HG03457 (cell line): Measurements from ENCODE around the gene HDDC3.
A peak's percentile ranks its signal among the peaks of the same experiment; 100 is the strongest.
"Not testable (repeated sequence)": the region's sequence is repeated elsewhere in the genome, so short reads cannot be mapped to it uniquely, and the experiment has no call there.

Experiments used
- ATAC-seq: cut with Tn5 transposase; IDR thresholded peaks from one replicate; pipeline ENCODE4 v1.9.1; 2021; ENCODE audit warnings: moderate number of reproducible peaks; ENCODE audit not compliant: unreplicated experiment

HDDC3 gene

GRCh38 chr15:90930861-90931574 lies 1.3 kb downstream of the HDDC3 start:
- no peak for ATAC-seq

DNA sequence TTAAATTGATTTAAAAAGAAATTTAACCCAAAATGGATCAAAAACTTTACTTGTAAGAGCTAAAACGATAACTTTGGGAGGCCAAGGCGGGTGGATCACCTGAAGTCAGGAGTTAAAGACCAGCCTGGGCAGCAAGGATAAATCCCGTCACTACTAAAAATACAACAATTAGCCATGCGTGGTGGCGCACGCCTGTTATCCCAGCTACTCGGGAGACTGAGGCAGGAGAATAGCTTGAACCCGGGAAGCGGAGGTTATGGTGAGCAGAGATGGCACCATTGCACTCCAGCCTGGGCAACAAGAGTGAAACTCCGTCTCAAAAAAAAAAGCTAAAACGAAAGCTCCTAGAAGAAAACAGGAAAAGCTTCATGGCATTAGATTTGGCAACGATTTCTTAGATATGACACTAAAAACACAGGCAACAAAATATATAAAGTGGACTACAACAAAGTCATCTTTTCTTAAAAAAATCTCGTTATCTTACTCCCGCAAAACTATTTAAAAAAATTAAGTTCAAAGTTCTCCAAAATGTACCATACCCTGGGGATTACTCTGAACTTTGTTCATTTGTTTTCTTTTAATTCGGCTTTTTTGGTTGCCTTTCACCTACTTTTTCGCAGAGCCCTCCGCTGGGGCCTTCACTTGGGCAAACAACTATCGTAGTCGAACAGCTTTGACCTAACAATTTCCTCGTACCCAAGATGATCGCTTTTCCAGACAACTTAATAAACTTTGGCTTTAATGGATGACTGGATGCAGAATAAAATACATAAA lies 2.9 kb downstream of the HDDC3 start:
- ATAC-seq = no peak

GRCh38 chr15:90928106-90928505 lies 4.2 kb downstream of the HDDC3 start:
- ATAC-seq = not testable (repeated sequence)

- ATAC-seq = not testable (repeated sequence)
These were observed 5.6 kb downstream of the HDDC3 start for GRCh38 chr15:90926766-90927165.

- peak; percentile 67 for ATAC-seq
These were observed 8.0 kb downstream of the HDDC3 start for GRCh38 chr15:90924375-90924774.

GRCh38 chr15:90922712-90923322 lies 9.5 kb downstream of the HDDC3 start:
- ATAC-seq = not testable (repeated sequence)

DNA sequence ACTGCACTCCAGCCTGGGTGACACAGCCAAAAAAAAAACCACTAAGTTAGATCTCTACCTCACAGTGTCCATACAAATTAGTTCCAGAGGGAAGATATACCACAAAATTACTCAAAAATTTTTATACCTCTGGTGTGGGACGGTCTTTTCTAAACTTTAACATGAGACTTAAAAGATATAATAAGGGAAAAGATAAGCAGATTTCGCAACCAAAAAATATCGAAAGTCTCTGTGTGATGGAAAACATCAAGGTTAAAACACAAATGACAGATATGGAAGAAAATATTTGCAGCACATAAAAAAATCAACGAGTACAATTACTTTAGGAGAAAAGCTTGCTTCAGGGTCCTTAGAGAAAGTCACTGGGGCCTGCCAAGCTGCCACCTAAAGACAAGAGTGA lies 10.5 kb downstream of the HDDC3 start:
- ATAC-seq = no peak

GRCh38 chr15:90918835-90919234 lies 13.5 kb downstream of the HDDC3 start:
- ATAC-seq = no peak

GRCh38 chr15:90918034-90918788 lies 14.1 kb downstream of the HDDC3 start:
- ATAC-seq = no peak

DNA sequence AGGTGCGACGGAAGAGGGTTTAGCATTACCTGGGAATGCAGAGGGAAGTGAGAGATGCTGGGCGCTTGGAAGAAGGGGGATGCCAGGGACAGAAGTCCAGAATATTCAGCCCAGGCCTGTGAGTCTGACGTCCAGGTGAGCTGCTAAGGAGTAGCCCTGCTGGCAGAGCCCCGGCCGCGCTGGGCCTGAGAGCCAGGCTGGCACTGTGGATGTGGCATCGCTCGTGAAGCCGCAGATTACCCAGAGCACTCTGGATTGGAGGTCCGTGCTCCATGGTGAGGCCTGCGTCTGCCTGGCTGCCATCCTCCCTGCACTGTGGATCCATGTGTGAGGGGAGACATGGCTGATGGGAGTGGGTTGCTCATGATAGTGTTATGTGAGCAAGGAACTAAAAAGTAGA lies 14.8 kb downstream of the HDDC3 start:
- no peak for ATAC-seq

DNA sequence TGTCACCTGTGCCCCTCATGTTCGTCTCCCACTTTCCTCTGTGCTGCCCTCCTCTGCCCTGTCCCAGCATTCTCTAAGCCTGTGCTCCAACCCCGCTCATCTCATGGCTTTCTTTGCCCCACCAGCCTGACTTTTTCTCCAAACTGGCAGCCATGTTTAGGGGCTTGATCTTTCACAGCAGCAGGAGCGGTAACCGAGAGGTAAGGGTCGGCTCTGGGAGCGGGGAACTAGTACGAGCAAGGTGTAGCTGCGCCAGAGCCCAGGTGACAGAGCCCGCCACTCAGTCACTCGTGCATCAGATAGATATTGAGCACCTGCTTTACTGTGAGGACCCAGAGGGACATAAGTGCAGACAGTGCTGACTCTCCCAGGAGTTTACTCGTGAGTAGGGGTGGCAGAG lies 15.9 kb downstream of the HDDC3 start:
- ATAC-seq = no peak

DNA sequence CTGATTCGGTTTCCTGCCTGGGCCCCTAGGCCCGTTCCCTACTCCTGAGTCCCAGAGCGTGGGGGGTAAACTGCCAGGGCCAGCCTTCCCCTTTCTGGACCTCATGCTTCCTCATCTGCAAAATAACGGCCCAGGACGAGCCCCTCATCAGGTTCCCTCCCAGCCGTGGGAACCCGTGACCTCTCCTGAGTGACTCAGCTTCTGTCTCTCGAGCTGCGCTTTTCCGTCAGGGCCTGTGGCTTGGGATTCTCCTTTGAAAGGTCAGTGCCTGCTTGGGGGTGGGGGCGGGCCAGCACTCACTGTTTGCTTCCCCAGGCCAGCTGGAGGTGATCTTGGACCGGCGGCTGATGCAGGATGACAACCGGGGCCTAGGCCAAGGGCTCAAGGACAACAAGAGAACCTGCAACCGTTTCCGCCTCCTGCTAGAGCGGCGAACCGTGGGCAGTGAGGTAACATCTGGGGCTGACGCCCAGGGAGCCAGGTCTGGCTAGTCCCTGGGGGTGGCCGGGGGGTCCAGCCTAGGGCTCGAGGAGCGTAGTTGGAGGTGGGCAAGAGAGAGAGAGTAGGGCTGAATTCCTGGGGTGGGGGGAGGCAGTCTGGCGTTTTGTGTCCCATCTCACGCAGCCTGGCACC lies 16.4 kb downstream of the HDDC3 start:
- no peak for ATAC-seq

DNA sequence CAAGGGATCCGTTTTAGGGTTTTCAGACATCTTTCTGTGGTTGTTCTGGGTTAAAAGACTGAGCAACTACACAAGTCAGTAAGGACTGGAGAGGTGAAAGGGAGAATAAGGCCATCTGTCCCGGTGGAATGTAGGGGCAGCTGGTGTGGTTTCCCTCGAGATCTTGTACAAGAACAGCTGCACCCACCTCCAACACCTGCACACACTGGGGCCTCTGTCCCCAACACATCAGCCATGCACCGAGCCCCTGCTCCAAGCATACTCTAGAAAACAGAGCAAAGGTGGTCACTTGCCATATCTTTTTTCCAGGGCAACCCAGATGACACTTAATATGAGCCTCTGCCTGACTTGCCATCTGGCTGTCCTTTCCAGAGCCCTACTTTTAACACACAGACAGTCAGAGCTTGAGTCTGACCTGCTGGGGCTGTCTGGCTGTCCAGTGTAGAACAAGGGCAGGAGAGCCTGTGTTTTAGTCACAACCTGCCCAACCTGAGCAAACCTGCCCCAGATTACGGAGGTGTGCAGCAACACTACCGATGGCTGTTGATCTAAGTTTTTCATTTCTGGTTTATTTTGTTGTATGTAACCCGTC lies 17.0 kb downstream of the HDDC3 start:
- no peak for ATAC-seq

- no peak for ATAC-seq
These were observed 17.9 kb downstream of the HDDC3 start for GRCh38 chr15:90914305-90915080.

DNA sequence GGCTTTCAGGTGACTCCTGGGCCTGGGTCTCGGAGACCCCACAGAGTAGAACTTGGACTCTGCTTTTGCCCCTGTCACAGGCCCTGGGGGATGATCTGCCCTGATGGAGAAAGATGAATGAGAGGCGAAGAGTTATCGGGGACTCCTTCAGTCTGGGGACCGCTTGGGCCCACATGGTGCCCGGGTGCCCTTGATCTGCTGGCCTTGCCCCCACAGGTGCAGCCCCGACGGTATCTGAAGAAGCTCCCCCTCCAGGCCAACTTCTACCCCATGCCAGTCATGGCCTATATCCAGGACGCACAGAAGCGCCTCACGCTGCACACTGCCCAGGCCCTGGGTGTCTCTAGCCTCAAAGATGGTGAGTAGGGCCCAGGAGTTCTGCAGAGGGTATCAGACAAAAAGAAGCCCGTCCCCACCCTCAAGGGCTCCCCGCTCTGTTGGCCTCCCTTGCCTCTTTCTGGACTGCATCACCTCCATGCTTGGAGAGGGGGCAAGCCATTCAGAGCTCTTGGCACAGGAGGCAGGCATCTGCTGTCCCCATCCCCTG lies 18.9 kb downstream of the HDDC3 start:
- ATAC-seq = no peak

DNA sequence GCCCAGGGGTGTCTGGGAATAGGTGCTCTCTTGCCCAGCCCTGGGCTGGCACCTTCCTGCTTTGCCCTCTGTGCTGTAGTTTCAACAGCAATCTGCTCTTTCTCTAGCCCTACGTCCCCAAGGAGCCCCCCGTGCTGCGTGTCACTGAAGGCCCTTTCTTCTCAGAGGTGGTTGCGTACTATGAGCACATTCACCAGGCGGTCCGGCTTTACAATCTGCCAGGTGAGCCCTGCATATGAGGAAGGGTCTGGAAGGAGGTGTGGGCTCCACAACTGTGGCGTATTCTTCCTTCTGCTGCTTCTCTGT lies 19.6 kb downstream of the HDDC3 start:
- ATAC-seq = no peak

- no peak for ATAC-seq
These were observed 20.2 kb downstream of the HDDC3 start for GRCh38 chr15:90911906-90912769.

DNA sequence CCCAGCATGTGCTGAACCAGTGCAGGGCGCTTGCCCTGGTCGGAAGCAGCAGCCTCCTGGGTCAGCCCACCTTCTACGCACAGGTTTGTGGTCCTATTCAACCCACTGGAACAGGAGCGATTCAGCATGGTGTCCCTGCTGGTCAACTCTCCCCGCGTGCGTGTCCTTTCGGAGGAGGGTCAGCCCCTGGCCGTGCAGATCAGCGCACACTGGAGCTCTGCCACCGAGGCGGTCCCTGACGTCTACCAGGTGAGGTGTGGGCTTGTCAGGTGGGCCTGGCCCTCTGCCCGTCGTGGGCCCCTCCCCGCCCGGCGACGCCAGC lies 21.1 kb downstream of the HDDC3 start:
- ATAC-seq = no peak
